ENCODE results near the gene NUP210. TPM values are rescaled to one million over a fixed set of nuclear protein-coding genes. Genes with fewer than 3 reads are reported as not detected.

NUP210 gene
- total and polyA plus RNA-seq, 3 experiments from 2014 or later, result 87.4 to 146 (median 143) TPM

DNA sequence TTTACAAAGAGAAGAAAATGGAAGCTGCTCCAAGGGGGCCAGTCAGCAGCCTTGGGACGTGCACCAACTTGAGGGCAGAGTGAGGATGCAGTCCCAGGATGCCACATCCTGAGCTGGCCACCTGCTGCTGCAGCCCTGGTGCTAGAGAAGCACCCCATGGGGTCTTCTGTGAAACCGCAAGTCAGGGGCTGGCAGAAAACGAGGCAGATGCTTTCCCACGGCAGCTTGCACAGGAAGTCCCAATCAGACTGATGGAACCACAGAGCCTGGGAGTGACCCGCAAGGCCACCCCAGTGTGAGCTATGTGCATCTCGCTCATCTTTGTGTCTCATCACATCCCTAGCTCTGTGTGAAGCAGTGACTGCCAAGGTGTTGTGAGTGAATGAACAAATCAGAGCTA is 76.5 kb downstream of the NUP210 start:
- no peaks in the 10 kb centered on the region for H3K9me3 Mint-ChIP-seq
- peak overlapping the region in 2 of 7 donors; percentile 3 to 25 for H3K4me3 Mint-ChIP-seq
- peak overlapping the region in 3 of 8 donors; percentile 9 to 75 (median 70) for H3K27ac Mint-ChIP-seq
- Histone ChIP-seq H3K36me3 (ENCODE audit: insufficient read depth, low read length) (peaks cover 50% of the 10 kb centered on the region), H3K4me1 (ENCODE audit: insufficient read depth, low read length) (peaks cover 34% of the 10 kb centered on the region), H3K27me3 (ENCODE audit: insufficient read depth, low read length, poor library complexity, severe bottlenecking) (no peaks in the 10 kb centered on the region), H3K4me3 (ENCODE audit: low read length) (no peak overlapping the region), H3K27ac (ENCODE audit: low read depth, low read length) (no peak overlapping the region), H3K9me3 (ENCODE audit: low read length) (no peaks in the 10 kb centered on the region)
- no peaks in the 10 kb centered on the region for H3K27me3 Mint-ChIP-seq
- H3K4me1 Mint-ChIP-seq, result peaks cover 36 to 43% (median 43%) of the 10 kb centered on the region in 3 donors
- CTCF ChIA-PET, result interaction anchor here (1.3 to 10.2 kb wide), 2 partner anchors 111 to 117 kb away, joined by 6 to 125 read pairs; no protein-coding TSS in a partner anchor
- POLR2A ChIA-PET, result interaction anchor here (0.9 kb wide), 1 partner anchor 71 kb away, joined by 3 read pairs; no protein-coding TSS in a partner anchor
- peaks cover 6 to 92% (median 7%) of the 10 kb centered on the region in 3 donors for H3K36me3 Mint-ChIP-seq
- DNase-seq, result no peak

DNA sequence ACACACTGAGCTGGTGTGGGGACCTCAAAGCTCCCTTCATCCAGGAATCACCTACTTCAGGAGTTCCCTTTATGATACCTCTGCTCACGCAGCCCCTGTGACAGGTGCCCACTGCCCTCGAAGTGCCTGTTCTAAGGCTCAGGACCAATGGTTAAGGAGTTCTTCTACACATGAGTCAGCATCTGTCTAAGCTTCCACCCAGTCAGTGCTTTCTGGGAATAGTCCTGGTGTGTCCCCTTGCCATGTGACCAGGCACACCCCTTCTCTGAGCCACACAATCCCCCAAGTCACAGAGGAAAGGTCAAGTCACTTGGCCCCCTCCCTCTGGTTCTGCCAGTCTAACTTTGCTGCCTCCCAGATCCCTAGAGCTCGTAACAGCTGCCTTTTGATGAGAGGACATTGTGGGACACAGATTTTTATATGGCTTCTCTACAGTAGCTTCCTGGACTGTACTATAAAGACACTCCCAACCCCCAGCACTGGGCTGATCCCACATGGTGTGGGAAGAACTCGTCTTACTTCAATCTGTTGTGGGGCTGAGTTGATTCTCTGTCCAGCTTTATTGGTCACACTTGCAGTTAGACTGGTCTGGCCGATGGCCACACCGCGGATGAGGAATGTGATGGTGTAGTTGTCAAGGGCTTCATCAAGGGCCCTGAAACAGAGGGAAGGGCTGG is 78.8 kb downstream of the NUP210 start:
- Histone ChIP-seq H3K27me3 (ENCODE audit: insufficient read depth, low read length, poor library complexity, severe bottlenecking) (no peaks in the 10 kb centered on the region), H3K9me3 (ENCODE audit: low read length) (no peaks in the 10 kb centered on the region), H3K27ac (ENCODE audit: low read depth, low read length) (no peak overlapping the region), H3K36me3 (ENCODE audit: insufficient read depth, low read length) (peaks cover 64% of the 10 kb centered on the region), H3K4me3 (ENCODE audit: low read length) (no peak overlapping the region), H3K4me1 (ENCODE audit: insufficient read depth, low read length) (peaks cover 17% of the 10 kb centered on the region)
- Mint-ChIP-seq H3K36me3 (peaks cover 3 to 92% (median 5%) of the 10 kb centered on the region in 3 donors), H3K9me3 (no peaks in the 10 kb centered on the region), H3K27me3 (no peaks in the 10 kb centered on the region), H3K4me3 (peak overlapping the region in 1 of 7 donors; percentile 51), H3K4me1 (peaks cover 19 to 33% (median 32%) of the 10 kb centered on the region in 3 donors), H3K27ac (peak overlapping the region in 3 of 8 donors; percentile 31 to 84 (median 60))
- POLR2A ChIA-PET, result interaction anchor here (0.6 to 0.7 kb wide), 2 partner anchors 15 to 65 kb away, joined by 3 read pairs; no protein-coding TSS in a partner anchor
- CTCF ChIA-PET, result interaction anchor here (1.6 to 2.0 kb wide), 2 partner anchors 34 to 111 kb away, joined by 3 to 12 read pairs; no protein-coding TSS in a partner anchor
- no peak for DNase-seq

DNA sequence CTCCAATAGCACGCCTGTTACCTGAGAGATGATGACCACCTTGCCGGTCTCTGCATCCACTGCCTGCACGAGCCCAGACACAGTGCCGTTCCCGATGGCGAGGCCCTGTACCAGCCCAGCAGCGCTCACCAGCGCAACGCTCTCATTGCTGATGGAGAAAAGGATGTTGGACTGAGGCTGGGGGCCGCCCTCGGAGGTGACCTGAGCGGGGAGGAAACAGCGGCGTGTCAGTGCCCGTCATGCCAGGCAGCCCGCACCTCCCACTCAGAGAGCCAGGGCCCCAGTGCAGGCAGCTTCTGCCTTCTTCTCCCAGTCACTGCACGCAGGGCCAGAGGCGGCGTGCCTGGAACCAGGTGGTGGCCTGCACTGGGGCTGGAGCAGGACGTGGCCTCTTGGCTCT is 80.3 kb downstream of the NUP210 start:
- POLR2A ChIA-PET, result no interaction called here
- peaks cover 3 to 92% (median 7%) of the 10 kb centered on the region in 3 donors for H3K36me3 Mint-ChIP-seq
- no peak overlapping the region for H3K27ac ChIP-seq (ENCODE audit: low read depth, low read length)
- H3K27ac Mint-ChIP-seq, result no peak overlapping the region
- H3K4me3 Mint-ChIP-seq, result no peak overlapping the region
- CTCF ChIA-PET, result no interaction called here
- H3K9me3 Mint-ChIP-seq, result no peaks in the 10 kb centered on the region
- no peak for DNase-seq
- peaks cover 14 to 30% (median 23%) of the 10 kb centered on the region in 3 donors for H3K4me1 Mint-ChIP-seq
- H3K27me3 Mint-ChIP-seq, result no peaks in the 10 kb centered on the region
- no peaks in the 10 kb centered on the region for H3K9me3 ChIP-seq (ENCODE audit: low read length)
- no peaks in the 10 kb centered on the region for H3K27me3 ChIP-seq (ENCODE audit: insufficient read depth, low read length, poor library complexity, severe bottlenecking)
- H3K36me3 ChIP-seq (ENCODE audit: insufficient read depth, low read length), result peaks cover 80% of the 10 kb centered on the region
- H3K4me1 ChIP-seq (ENCODE audit: insufficient read depth, low read length), result peaks cover 8% of the 10 kb centered on the region
- no peak overlapping the region for H3K4me3 ChIP-seq (ENCODE audit: low read length)

DNA sequence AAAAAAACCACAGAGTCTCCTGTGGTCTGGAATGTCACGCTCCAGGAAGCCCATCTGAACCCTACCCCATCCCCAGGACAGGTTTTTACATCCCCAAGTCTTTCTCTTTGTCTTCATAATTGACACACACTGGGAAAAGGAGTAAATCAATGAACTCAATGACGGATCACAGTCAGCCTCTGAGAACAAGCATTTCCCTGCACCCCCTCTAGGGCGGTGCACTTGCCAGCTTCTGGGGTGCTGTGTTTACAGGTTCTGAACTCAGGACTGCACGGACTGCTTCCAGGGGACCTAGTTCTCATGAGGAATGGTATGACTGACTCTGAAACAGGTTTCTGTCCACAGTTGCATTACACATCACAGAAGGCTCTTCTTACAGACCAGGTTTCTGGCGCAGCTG is 81.1 kb downstream of the NUP210 start:
- H3K4me3 ChIP-seq (ENCODE audit: low read length), result no peak overlapping the region
- Mint-ChIP-seq H3K4me3 (no peak overlapping the region), H3K27ac (peak overlapping the region in 3 of 8 donors; percentile 32 to 55 (median 47)), H3K9me3 (no peaks in the 10 kb centered on the region), H3K27me3 (no peaks in the 10 kb centered on the region), H3K4me1 (peaks cover 6 to 23% (median 15%) of the 10 kb centered on the region in 3 donors), H3K36me3 (peaks cover 3 to 93% (median 7%) of the 10 kb centered on the region in 3 donors)
- no peak for DNase-seq
- ChIA-PET CTCF (no interaction called here), POLR2A (no interaction called here)
- no peak overlapping the region for H3K27ac ChIP-seq (ENCODE audit: low read depth, low read length)
- H3K36me3 ChIP-seq (ENCODE audit: insufficient read depth, low read length), result peaks cover 87% of the 10 kb centered on the region
- peaks cover 5% of the 10 kb centered on the region for H3K4me1 ChIP-seq (ENCODE audit: insufficient read depth, low read length)
- H3K9me3 ChIP-seq (ENCODE audit: low read length), result no peaks in the 10 kb centered on the region
- H3K27me3 ChIP-seq (ENCODE audit: insufficient read depth, low read length, poor library complexity, severe bottlenecking), result no peaks in the 10 kb centered on the region

DNA sequence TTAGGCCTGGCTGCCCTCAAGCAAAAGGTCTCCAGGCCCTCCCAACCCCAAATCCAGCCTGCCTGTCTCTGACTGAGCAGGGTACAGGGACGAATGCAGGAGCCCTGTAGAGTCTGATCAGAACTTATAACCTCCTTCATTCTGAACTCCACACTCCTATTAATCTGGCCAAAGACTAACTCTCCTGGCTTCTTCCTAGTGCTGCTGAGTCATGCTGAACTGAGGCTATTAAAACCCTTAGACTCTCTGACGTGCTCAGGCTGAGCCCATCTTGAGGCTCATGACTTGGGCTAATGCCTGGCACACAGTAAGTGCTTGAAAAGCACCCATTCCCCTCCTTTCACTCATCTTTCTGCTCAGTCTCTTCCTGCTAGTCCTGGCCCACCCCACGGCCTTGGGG is 81.9 kb downstream of the NUP210 start:
- H3K27ac Mint-ChIP-seq, result peak overlapping the region in 6 of 8 donors; percentile 32 to 73 (median 49)
- H3K4me3 Mint-ChIP-seq, result no peak overlapping the region
- no peaks in the 10 kb centered on the region for H3K9me3 ChIP-seq (ENCODE audit: low read length)
- H3K36me3 Mint-ChIP-seq, result peaks cover 3 to 97% (median 13%) of the 10 kb centered on the region in 3 donors
- H3K27me3 ChIP-seq (ENCODE audit: insufficient read depth, low read length, poor library complexity, severe bottlenecking), result no peaks in the 10 kb centered on the region
- peaks cover 5% of the 10 kb centered on the region for H3K4me1 ChIP-seq (ENCODE audit: insufficient read depth, low read length)
- peaks cover 87% of the 10 kb centered on the region for H3K36me3 ChIP-seq (ENCODE audit: insufficient read depth, low read length)
- H3K4me3 ChIP-seq (ENCODE audit: low read length), result no peak overlapping the region
- no peaks in the 10 kb centered on the region for H3K9me3 Mint-ChIP-seq
- ChIA-PET CTCF (no interaction called here), POLR2A (no interaction called here)
- H3K4me1 Mint-ChIP-seq, result peaks cover 4 to 16% (median 13%) of the 10 kb centered on the region in 3 donors
- DNase-seq, result no peak
- H3K27ac ChIP-seq (ENCODE audit: low read depth, low read length), result no peak overlapping the region
- no peaks in the 10 kb centered on the region for H3K27me3 Mint-ChIP-seq

DNA sequence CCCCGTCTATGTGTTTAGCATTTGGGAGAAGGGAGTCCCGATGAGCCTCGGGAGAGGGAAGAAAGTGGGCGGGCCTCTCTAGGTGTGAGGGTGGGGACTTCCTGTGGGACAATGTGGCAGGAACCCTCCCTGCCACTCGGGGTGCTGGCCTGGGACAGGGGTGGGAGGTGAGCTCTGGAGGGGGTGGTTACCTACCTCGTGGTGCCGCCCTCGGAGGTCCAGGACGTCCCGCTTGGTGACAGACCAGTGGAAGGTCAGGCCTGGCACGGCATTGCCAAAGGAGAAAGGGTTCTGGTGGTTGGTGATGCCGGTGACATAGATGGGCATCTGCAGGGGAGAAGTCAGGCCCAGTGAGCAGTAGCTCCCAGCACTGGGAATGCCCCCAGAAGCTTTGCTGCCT is 83.5 kb downstream of the NUP210 start:
- peak overlapping the region in 7 of 8 donors; percentile 50 to 93 (median 76) for H3K27ac Mint-ChIP-seq
- H3K4me1 ChIP-seq (ENCODE audit: insufficient read depth, low read length), result peaks cover 5% of the 10 kb centered on the region
- no peaks in the 10 kb centered on the region for H3K27me3 Mint-ChIP-seq
- DNase-seq, result no peak
- H3K4me1 Mint-ChIP-seq, result peaks cover 4 to 13% (median 13%) of the 10 kb centered on the region in 3 donors
- no peaks in the 10 kb centered on the region for H3K27me3 ChIP-seq (ENCODE audit: insufficient read depth, low read length, poor library complexity, severe bottlenecking)
- POLR2A ChIA-PET, result no interaction called here
- H3K27ac ChIP-seq (ENCODE audit: low read depth, low read length), result peak overlapping the region; percentile 7
- no peak overlapping the region for H3K4me3 Mint-ChIP-seq
- no peaks in the 10 kb centered on the region for H3K9me3 Mint-ChIP-seq
- H3K4me3 ChIP-seq (ENCODE audit: low read length), result no peak overlapping the region
- H3K36me3 Mint-ChIP-seq, result peaks cover 3 to 98% (median 19%) of the 10 kb centered on the region in 3 donors
- H3K36me3 ChIP-seq (ENCODE audit: insufficient read depth, low read length), result peaks cover 81% of the 10 kb centered on the region
- CTCF ChIA-PET, result no interaction called here
- H3K9me3 ChIP-seq (ENCODE audit: low read length), result no peaks in the 10 kb centered on the region

DNA sequence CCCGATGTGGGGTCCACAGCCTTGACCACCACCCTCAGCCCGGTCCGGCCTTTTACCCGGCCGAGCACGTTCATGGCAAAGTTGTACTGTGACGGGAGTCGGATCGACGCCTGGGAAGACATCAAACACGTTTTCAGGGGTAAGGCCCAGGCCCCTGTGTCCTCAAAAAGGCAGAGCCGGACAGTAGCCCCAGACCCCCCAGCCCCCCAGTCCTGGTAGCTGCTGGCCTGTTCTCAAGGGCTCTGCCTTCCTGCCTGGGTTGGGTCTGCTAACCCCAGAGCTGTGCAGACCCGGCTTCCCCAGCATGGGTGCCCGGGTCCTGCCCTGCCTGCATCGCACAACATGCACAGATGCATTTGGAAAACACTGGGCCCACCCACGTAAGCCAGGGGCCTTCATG is 84.6 kb downstream of the NUP210 start:
- H3K36me3 Mint-ChIP-seq, result peaks cover 3 to 98% (median 22%) of the 10 kb centered on the region in 3 donors
- no peak for DNase-seq
- H3K9me3 ChIP-seq (ENCODE audit: low read length), result no peaks in the 10 kb centered on the region
- peak overlapping the region; percentile 16 for H3K27ac ChIP-seq (ENCODE audit: low read depth, low read length)
- H3K4me3 Mint-ChIP-seq, result no peak overlapping the region
- no peaks in the 10 kb centered on the region for H3K27me3 ChIP-seq (ENCODE audit: insufficient read depth, low read length, poor library complexity, severe bottlenecking)
- peak overlapping the region in 3 of 8 donors; percentile 17 to 80 (median 40) for H3K27ac Mint-ChIP-seq
- H3K4me1 ChIP-seq (ENCODE audit: insufficient read depth, low read length), result peaks cover 5% of the 10 kb centered on the region
- peaks cover 4 to 13% (median 13%) of the 10 kb centered on the region in 3 donors for H3K4me1 Mint-ChIP-seq
- H3K36me3 ChIP-seq (ENCODE audit: insufficient read depth, low read length), result peaks cover 78% of the 10 kb centered on the region
- ChIA-PET CTCF (interaction anchor here (1.1 kb wide), 1 partner anchor 11 kb away, joined by 3 read pairs; no protein-coding TSS in a partner anchor), POLR2A (no interaction called here)
- H3K9me3 Mint-ChIP-seq, result no peaks in the 10 kb centered on the region
- H3K4me3 ChIP-seq (ENCODE audit: low read length), result no peak overlapping the region
- no peaks in the 10 kb centered on the region for H3K27me3 Mint-ChIP-seq

DNA sequence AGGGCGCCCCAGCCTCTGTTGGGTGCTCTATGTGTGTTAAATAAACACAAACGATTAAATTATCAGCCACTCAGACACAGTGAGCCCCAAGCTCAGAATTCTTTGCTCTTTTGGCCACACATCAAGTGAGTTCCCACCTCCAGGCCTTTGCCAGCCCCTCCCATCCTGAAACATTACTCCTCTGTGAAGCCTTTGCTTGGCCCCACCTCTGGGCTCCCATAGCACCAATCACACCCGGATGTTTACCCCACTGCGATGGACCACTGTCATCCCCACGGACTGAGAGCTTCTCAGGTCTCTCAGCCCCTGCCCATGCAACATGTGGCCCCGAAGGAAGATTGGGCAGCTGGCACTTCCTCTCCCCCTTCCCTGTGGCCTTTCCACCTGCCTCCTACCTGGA is 85.1 kb downstream of the NUP210 start:
- no peaks in the 10 kb centered on the region for H3K9me3 Mint-ChIP-seq
- no peaks in the 10 kb centered on the region for H3K27me3 Mint-ChIP-seq
- Histone ChIP-seq H3K4me3 (ENCODE audit: low read length) (no peak overlapping the region), H3K9me3 (ENCODE audit: low read length) (no peaks in the 10 kb centered on the region), H3K36me3 (ENCODE audit: insufficient read depth, low read length) (peaks cover 78% of the 10 kb centered on the region), H3K27me3 (ENCODE audit: insufficient read depth, low read length, poor library complexity, severe bottlenecking) (no peaks in the 10 kb centered on the region), H3K4me1 (ENCODE audit: insufficient read depth, low read length) (peaks cover 5% of the 10 kb centered on the region), H3K27ac (ENCODE audit: low read depth, low read length) (peak overlapping the region; percentile 16)
- peaks cover 3 to 98% (median 22%) of the 10 kb centered on the region in 3 donors for H3K36me3 Mint-ChIP-seq
- H3K27ac Mint-ChIP-seq, result peak overlapping the region in 5 of 8 donors; percentile 17 to 82 (median 47)
- no peak for DNase-seq
- H3K4me1 Mint-ChIP-seq, result peaks cover 4 to 13% (median 13%) of the 10 kb centered on the region in 3 donors
- CTCF ChIA-PET, result interaction anchor here (1.1 kb wide), 1 partner anchor 11 kb away, joined by 3 read pairs; no protein-coding TSS in a partner anchor
- POLR2A ChIA-PET, result no interaction called here
- no peak overlapping the region for H3K4me3 Mint-ChIP-seq

All from CD8-positive, alpha-beta memory T cell (primary cell).